Measurements from ENCODE around the gene PCDH10. TPM values are rescaled to one million over a fixed set of nuclear protein-coding genes. Genes with fewer than 3 reads are reported as not detected.

PCDH10 gene, protein sequence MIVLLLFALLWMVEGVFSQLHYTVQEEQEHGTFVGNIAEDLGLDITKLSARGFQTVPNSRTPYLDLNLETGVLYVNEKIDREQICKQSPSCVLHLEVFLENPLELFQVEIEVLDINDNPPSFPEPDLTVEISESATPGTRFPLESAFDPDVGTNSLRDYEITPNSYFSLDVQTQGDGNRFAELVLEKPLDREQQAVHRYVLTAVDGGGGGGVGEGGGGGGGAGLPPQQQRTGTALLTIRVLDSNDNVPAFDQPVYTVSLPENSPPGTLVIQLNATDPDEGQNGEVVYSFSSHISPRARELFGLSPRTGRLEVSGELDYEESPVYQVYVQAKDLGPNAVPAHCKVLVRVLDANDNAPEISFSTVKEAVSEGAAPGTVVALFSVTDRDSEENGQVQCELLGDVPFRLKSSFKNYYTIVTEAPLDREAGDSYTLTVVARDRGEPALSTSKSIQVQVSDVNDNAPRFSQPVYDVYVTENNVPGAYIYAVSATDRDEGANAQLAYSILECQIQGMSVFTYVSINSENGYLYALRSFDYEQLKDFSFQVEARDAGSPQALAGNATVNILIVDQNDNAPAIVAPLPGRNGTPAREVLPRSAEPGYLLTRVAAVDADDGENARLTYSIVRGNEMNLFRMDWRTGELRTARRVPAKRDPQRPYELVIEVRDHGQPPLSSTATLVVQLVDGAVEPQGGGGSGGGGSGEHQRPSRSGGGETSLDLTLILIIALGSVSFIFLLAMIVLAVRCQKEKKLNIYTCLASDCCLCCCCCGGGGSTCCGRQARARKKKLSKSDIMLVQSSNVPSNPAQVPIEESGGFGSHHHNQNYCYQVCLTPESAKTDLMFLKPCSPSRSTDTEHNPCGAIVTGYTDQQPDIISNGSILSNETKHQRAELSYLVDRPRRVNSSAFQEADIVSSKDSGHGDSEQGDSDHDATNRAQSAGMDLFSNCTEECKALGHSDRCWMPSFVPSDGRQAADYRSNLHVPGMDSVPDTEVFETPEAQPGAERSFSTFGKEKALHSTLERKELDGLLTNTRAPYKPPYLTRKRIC
- total RNA-seq (2022; extraction: Qiagen RNA extraction), result 0.10 to 0.26 TPM (median 0.13 TPM) in 5 replicates

DNA sequence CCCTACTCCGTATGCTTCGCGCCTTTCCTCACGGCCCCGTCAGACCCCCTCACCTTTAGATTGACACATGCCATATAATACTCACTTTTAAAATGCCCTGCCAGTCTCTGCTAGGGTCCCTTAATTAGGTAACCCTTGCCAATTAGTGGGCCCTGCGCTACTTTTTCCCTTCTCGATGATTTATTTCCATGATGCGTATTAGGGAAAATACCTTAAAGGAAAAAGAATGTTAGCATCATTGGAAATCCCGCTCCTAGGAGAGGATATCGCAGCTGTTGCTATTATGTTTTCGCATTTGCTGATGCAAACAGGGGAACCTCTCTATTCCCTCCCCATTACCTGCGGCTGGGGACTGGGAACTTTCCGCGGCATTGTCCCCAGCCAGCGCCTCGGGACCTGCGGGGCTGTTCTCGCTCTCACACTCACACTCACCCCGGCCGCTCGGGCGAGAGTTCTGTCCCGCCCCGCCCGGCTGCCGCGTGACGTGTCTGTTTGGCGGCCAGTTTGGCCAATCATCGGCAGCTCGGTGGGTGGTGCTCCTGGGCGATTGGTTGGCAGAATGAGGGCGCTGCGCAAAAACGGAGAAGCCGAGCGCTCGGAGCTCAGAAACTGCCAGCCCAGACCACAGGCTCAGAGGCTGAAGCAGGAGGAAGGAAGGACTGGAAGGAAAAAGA lies at the start of gene PCDH10:
Gene PCDH10, plus strand, starts transcription at position 605 of the 674 bp plus-strand sequence. CDS start 847 bp downstream, outside the sequence.

